ENCODE data around the gene CDC73. TPM values are rescaled to one million over a fixed set of nuclear protein-coding genes. Genes with fewer than 3 reads are reported as not detected.

CDC73 gene
- polyA plus RNA-seq, 1 donor (not counting 4 experiments of a cell fraction or from before 2014, with no cell fraction given): 45.3 TPM

DNA sequence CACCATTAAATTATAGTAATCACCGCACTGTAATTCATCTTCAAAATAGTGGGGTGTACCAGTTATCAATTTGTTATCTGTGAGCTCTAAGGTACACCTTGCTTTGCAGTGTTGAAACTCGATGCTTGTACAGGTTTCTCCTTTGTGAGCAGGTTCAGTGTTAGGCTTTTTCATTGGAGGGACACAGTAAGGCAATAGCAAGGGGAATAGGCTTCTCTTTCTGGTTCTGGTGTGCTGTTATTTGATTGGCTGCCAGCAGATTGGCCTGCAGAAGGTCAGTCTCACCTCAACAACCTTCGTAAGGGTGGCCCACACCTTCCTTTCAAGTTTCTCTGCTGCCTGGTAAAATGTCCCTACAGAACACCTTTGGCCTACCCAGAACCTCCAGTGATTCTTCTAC lies 140.8 kb downstream of the CDC73 start:
- no peak for FAIRE-seq
- TF ChIP-seq EZH2 (IDR thresholded peaks at IDR 0.05; ENCODE audit: low read length): no peak
- TF ChIP-seq, protein P1, sequence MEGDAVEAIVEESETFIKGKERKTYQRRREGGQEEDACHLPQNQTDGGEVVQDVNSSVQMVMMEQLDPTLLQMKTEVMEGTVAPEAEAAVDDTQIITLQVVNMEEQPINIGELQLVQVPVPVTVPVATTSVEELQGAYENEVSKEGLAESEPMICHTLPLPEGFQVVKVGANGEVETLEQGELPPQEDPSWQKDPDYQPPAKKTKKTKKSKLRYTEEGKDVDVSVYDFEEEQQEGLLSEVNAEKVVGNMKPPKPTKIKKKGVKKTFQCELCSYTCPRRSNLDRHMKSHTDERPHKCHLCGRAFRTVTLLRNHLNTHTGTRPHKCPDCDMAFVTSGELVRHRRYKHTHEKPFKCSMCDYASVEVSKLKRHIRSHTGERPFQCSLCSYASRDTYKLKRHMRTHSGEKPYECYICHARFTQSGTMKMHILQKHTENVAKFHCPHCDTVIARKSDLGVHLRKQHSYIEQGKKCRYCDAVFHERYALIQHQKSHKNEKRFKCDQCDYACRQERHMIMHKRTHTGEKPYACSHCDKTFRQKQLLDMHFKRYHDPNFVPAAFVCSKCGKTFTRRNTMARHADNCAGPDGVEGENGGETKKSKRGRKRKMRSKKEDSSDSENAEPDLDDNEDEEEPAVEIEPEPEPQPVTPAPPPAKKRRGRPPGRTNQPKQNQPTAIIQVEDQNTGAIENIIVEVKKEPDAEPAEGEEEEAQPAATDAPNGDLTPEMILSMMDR (optimal IDR thresholded peaks at IDR 0.05 in 1 of 3, IDR thresholded peaks at IDR 0.05 in 1 of 3, conservative IDR thresholded peaks at IDR 0.05 in 1 of 3; ENCODE audit: extremely low read depth in 1 of 3, insufficient read depth in 2 of 3, low read length in 3 of 3): no peak
- dilution Hi-C loops (cut with MboI; ENCODE audit: extremely low pct_ligation_motif_present, low sequenced_read_pairs): no loop called here

DNA sequence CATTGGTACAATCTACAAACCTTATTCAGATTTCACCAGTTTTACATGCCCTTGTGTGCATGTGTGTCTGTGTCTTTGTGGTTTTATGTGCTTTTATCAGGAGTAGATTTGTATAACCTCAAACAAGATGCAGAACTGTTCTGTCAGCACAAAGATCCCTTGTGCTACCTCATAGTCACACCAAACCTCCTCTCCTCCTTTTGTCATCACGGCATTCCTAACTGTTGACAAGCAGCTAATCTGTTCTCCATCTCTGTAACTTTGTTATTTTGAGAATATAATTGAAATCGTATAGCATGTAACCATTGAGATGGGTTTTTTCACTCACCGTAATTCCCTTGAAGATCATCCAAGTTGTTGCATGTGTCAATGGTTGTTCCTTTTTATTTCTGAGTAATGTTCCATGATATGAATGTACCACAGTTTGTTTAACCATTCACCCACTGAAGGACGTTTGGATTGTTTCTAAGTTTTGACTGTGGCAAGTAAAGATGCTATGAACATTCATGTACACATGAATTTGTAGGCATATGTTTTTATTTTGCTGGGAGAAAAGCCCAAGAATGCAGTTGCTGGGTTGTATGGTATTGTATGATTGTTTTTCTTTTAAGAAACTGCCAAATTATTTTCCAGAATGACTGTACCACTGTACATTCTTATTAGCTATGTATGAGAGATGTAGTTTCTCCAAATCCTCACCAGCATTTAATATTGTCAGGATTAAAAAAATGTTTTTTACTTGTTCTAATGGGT lies 142.7 kb downstream of the CDC73 start:
- no peak for FAIRE-seq
- dilution Hi-C loops (cut with MboI; ENCODE audit: extremely low pct_ligation_motif_present, low sequenced_read_pairs): no loop called here
- no peak for DNase-seq (ENCODE audit: low read depth, low spot score)

More for the DNA sequence above, 140.8 kb downstream of the CDC73 start:
- DNase-seq (ENCODE audit: low read depth, low spot score): no peak
- Histone ChIP-seq H3K36me3 (ENCODE audit: control insufficient read depth in 2 of 2, extremely low read depth in 1 of 2, insufficient read depth in 2 of 2, low read length in 2 of 2) (peaks cover 0 to 5% of the 10 kb centered on the region in 2 experiments), H3K9me3 (ENCODE audit: control insufficient read depth, low read depth, low read length) (no peaks in the 10 kb centered on the region), H3K4me3 (ENCODE audit: control insufficient read depth in 2 of 3, extremely low read depth in 1 of 3, insufficient read depth in 2 of 3, low read depth in 1 of 3, low read length in 3 of 3) (no peak overlapping the region), H2AFZ (ENCODE audit: control insufficient read depth, low read length) (no peak overlapping the region), H3K79me2 (ENCODE audit: control insufficient read depth, insufficient read depth, low read length) (no peaks in the 10 kb centered on the region), H4K20me1 (ENCODE audit: control insufficient read depth, extremely low read depth, insufficient read depth, low read length) (no peaks in the 10 kb centered on the region), H3K9me1 (ENCODE audit: control insufficient read depth, extremely low read depth, insufficient read depth, low read length) (no peaks in the 10 kb centered on the region), H3K27ac (ENCODE audit: control insufficient read depth, insufficient read depth, low read length) (no peak overlapping the region), H3K9ac (ENCODE audit: control insufficient read depth, extremely low read depth, insufficient read depth, low read length) (no peak overlapping the region), H3K4me1 (ENCODE audit: control insufficient read depth, extremely low read depth, insufficient read depth, low read length) (no peaks in the 10 kb centered on the region), H3K4me2 (ENCODE audit: control insufficient read depth, extremely low read depth, insufficient read depth, low read depth, low read length) (no peak overlapping the region), H3K27me3 (ENCODE audit: control insufficient read depth, extremely low read depth, insufficient read depth, low read length) (no peaks in the 10 kb centered on the region)

More for the DNA sequence above, 142.7 kb downstream of the CDC73 start:
- no peak overlapping the region for H3K4me2 ChIP-seq (ENCODE audit: control insufficient read depth, extremely low read depth, insufficient read depth, low read depth, low read length)
- peaks cover 0 to 5% of the 10 kb centered on the region in 2 experiments for H3K36me3 ChIP-seq (ENCODE audit: control insufficient read depth in 2 of 2, extremely low read depth in 1 of 2, insufficient read depth in 2 of 2, low read length in 2 of 2)
- no peaks in the 10 kb centered on the region for H3K79me2 ChIP-seq (ENCODE audit: control insufficient read depth, insufficient read depth, low read length)
- TF ChIP-seq, protein P1 (optimal IDR thresholded peaks at IDR 0.05 in 1 of 3, IDR thresholded peaks at IDR 0.05 in 1 of 3, conservative IDR thresholded peaks at IDR 0.05 in 1 of 3; ENCODE audit: extremely low read depth in 1 of 3, insufficient read depth in 2 of 3, low read length in 3 of 3): no peak
- TF ChIP-seq EZH2 (IDR thresholded peaks at IDR 0.05; ENCODE audit: low read length): no peak
- H3K4me1 ChIP-seq (ENCODE audit: control insufficient read depth, extremely low read depth, insufficient read depth, low read length): no peaks in the 10 kb centered on the region
- H3K9ac ChIP-seq (ENCODE audit: control insufficient read depth, extremely low read depth, insufficient read depth, low read length): no peak overlapping the region
- no peaks in the 10 kb centered on the region for H3K9me3 ChIP-seq (ENCODE audit: control insufficient read depth, low read depth, low read length)
- H2AFZ ChIP-seq (ENCODE audit: control insufficient read depth, low read length): no peak overlapping the region
- H4K20me1 ChIP-seq (ENCODE audit: control insufficient read depth, extremely low read depth, insufficient read depth, low read length): no peaks in the 10 kb centered on the region
- no peaks in the 10 kb centered on the region for H3K27me3 ChIP-seq (ENCODE audit: control insufficient read depth, extremely low read depth, insufficient read depth, low read length)
- no peak overlapping the region for H3K4me3 ChIP-seq (ENCODE audit: control insufficient read depth in 2 of 3, extremely low read depth in 1 of 3, insufficient read depth in 2 of 3, low read depth in 1 of 3, low read length in 3 of 3)
- no peaks in the 10 kb centered on the region for H3K9me1 ChIP-seq (ENCODE audit: control insufficient read depth, extremely low read depth, insufficient read depth, low read length)
- H3K27ac ChIP-seq (ENCODE audit: control insufficient read depth, insufficient read depth, low read length): no peak overlapping the region

Measured in keratinocyte (primary cell).